ENCODE results near the gene AKAP6. TPM values are rescaled to one million over a fixed set of nuclear protein-coding genes. Genes with fewer than 3 reads are reported as not detected.

Gene AKAP6
- total RNA-seq, 1 donor from 2014 or later: 130 TPM

GRCh38 chr14:32618991-32619390 is 289.9 kb downstream of the AKAP6 start:
- DNase-seq (ENCODE audit: low read depth): no peak

- no peak for DNase-seq (ENCODE audit: low read depth)
Observed at GRCh38 chr14:32620303-32620702, 291.2 kb downstream of the AKAP6 start.

- DNase-seq (ENCODE audit: low read depth): no peak
Observed at GRCh38 chr14:32620724-32621123, 291.6 kb downstream of the AKAP6 start.

DNA sequence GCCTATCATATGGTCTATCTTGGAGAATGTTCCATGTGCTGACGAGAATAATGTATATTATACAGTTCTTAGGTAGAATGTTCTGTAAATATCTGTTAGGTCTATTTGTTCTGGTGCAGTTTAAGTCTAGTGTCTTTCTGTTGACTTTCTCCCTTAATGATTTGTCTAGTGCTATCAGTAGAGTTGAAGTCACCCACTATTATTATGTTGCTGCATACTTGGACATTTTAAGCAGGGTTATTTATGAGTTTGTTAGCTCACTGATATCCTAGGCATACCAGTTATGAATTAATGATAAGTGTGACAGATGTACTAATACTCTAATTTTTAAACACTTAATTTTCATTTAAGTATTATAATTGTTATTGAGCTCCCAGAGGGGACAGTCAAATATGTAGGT is 292.5 kb downstream of the AKAP6 start:
- peak; percentile 29 for DNase-seq (ENCODE audit: low read depth)

GRCh38 chr14:32622742-32623141 is 293.6 kb downstream of the AKAP6 start:
- DNase-seq (ENCODE audit: low read depth): no peak

DNA sequence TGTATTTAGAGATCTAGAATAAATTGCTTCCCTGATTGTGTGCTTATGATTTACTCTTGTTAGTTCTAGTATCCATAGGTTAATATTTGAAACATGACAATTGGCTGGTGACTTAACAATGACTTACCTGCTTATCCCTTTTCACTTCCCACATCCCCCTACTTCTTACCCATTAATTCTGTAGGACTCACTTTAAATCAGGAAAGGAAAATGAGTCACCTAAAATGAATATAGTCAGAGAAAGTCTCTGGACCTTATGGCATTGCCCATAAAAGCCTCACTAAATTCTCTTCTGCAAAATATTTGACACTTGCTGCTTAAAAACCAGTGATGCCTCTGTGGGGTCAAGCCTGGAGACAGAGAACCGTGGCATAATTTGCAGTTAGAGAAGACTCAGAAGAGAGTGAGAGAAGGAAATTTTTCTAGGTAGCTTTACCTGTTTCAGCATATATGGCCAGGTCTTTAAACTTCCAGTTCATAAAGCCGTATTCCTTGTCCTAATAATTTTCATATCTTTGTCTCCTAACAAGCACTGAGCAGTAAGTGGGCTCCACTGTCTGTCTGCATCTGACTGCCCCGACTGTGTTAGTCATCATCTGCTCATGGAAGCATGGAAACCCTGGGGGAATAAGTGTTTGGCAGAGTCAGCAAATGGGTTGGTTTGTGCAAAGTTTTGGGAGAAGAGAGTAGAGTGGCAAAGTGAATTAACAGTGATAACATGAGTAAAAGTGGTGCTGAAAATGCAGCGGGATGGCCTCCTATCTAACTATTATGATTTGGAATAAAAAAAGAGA is 294.4 kb downstream of the AKAP6 start:
- peak; percentile 25 for DNase-seq (ENCODE audit: low read depth)

GRCh38 chr14:32625211-32625610 is 296.1 kb downstream of the AKAP6 start:
- DNase-seq (ENCODE audit: low read depth): no peak

DNA sequence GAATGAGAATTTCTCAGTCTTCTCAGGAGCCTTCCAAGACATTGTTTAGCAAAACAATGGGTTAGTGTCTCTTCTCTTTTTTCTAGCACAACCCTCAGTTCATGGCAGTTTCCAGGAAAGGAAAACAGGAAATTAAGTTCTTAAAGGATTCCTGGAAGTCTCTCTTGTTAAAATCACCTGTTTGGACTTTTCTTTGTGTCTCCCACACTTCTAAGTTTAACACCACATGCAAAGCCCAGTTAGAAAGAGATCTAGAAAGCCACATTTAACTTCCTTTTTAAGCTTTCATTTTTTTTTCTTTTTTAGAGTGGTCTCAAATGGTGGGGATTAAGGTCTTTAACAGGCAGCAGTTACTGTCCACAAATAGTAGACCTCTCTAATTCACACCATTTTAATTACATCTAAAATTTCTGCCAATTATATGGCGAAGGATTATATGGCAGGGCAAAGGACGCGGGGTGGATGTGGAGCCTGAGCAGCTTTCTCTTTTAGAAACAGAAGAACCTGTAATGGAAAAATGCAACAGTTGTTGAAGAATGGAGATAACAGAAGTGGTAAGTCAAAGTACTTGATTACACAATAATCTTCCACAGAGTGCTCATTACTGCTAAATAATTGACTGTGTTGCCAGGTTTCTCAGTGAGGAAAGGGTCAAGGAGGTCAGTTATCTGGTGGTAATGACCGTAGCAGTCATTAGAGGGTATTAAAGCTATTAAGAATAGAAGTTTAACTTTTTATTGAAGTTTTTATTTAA is 298.6 kb downstream of the AKAP6 start:
- no peak for DNase-seq (ENCODE audit: low read depth)

- no peak for DNase-seq (ENCODE audit: low read depth)
Observed at GRCh38 chr14:32629236-32629635, 300.1 kb downstream of the AKAP6 start.

GRCh38 chr14:32630701-32631100 is 301.6 kb downstream of the AKAP6 start:
- DNase-seq (ENCODE audit: low read depth): no peak

DNA sequence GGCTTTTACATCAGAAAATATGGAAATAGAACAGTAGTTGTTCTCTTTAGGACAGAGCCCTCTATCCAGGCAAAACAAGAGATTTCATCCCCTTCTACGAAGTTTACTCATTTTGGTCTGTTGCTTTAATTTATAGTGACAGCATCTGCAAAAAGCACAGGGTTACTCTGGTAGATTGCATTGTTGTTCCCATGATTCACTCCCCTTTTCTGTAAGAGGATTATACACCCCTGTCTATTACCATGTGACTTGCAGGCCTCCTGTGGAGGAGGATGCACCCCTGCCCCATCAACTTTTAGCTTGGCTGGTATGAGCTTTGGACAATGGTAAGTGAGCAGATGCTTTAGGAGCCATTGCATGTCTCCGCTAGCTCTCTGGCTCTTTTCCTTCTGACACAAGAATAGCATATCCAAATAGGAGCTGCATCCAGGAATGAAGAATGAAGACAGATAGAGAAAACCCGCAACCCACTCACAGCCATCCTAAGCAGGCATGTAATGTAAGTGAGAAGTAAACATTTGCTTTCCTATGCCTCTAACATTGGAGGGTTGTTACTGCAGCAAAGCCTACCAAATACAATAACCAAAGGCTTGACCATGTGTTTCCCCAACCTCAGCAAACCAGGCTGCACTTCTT is 304.2 kb downstream of the AKAP6 start:
- DNase-seq (ENCODE audit: low read depth): no peak

GRCh38 chr14:32633930-32634329 is 304.8 kb downstream of the AKAP6 start:
- no peak for DNase-seq (ENCODE audit: low read depth)

- peak; percentile 22 for DNase-seq (ENCODE audit: low read depth)
Observed at GRCh38 chr14:32635061-32635719, 306.1 kb downstream of the AKAP6 start.

- no peak for DNase-seq (ENCODE audit: low read depth)
Observed at GRCh38 chr14:32637582-32637981, 308.5 kb downstream of the AKAP6 start.

DNA sequence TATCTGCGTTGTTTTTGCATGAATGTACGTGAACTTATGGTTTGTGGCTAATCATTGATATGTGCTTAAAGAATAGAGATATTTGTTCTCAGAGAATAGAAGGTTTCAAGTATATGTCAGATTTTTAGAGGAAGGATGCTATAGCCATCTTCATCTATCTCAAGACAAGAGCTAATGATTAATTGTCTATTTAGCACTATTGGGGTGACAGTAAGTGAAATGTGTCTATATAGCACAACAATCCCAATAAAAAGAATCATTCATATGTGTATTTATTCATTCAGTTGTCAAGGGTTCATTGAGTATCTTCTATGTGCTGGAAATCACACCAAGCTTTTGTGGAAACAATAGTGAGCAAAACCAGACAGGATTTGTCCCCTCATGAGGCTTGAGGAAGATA is 310.1 kb downstream of the AKAP6 start:
- DNase-seq (ENCODE audit: low read depth): no peak

- no peak for DNase-seq (ENCODE audit: low read depth)
Observed at GRCh38 chr14:32645551-32645950, 316.5 kb downstream of the AKAP6 start.

DNA sequence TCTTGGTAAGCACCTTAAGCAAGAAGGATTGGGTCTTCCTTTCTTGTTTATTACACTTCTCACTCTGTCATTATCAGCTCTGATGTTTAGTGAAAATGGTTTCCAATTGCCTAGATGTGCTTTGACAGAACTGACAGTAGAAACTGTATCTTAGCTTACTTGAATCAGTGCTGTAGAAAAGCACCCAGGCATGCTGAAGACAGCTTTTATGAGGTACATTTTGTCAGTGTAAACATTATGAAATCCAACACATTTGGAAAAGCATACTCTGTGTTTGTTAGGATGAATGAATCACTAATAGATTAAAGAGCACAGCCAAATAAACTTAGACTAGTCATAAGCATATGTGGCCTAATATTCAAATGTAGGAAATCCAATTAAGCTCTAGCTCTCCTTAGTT is 319.3 kb downstream of the AKAP6 start:
- DNase-seq (ENCODE audit: low read depth): no peak

DNA sequence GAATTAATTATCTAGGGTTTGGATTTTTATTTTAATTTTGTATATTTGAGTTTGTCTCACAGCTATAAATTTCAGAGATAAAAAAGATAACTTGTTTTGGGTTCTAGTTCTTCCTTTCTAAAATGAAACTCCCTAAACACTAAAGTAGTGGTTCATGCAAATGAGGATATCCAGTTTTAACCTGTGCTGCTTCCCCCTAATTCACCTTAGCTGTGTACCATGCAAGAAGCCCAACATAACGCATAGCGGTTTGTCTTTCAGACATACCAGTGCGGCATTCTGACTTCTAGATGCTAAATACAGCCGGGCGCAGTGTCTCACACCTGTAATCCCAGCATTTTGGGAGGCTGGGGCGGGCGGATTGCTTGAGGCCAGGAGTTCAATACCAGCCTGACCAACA is 320.9 kb downstream of the AKAP6 start:
- DNase-seq (ENCODE audit: low read depth): no peak

- DNase-seq (ENCODE audit: low read depth): no peak
Observed at GRCh38 chr14:32650665-32651064, 321.6 kb downstream of the AKAP6 start.

- no peak for DNase-seq (ENCODE audit: low read depth)
Observed at GRCh38 chr14:32654106-32654505, 325.0 kb downstream of the AKAP6 start.

DNA sequence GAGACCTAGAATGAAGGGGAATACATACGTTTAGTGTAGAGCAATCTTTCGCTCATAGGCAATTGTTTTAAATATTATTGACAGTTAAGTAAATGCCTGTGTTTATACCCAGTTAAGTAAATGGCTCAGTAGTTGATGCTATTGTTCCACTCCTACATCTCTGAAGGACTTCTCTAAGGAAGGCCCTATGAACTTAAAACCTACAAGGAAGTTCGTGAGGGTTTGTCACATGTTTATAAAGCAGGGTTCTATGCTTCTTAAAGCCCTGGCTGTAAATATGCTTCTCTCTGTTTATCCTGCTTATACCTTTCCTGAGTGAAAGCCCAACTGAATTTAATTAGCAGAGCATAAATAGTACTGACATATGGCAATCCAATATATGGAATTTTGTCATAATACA is 327.5 kb downstream of the AKAP6 start:
- no peak for DNase-seq (ENCODE audit: low read depth)

DNA sequence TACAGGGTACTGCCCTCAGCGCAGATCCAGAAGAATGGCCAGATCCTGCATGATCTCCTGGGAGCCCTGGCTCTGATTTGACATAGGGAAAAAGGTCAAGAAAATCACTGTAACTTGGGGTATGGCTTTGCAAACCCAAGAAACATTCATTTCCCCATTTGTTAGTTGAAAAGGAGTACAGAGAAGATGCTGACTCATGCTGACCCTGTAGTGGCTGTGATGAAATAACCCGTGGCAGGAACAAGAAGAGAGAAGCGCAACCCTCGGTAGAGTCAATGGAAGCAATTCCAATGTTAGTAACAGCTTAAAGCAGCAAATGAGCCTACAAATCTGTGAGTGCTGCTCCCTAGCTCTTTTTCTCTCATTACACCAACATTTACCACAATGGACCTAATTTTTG is 328.0 kb downstream of the AKAP6 start:
- peak; percentile 54 for DNase-seq (ENCODE audit: low read depth)
